HCT116 (cell line): ENCODE data around the gene DPH3. TPM values are rescaled to one million over a fixed set of nuclear protein-coding genes. Genes with fewer than 3 reads are reported as not detected.

Source experiments
- ATAC-seq: fragments of 200-7000 bp; cut with Tn5 transposase; 2 replicates; pipeline ENCODE4 v1.9.1; 2020; ENCODE audit warnings: mild to moderate bottlenecking, moderate library complexity
- BruUV-seq: library from RNA; stranded (reverse); fragments of 400-500 nt; replicated peaks from 2 replicates; lab custom pipeline; 2021; lab: Mats Ljungman, UMichigan
- CTCF ChIA-PET: fragments of 300-600 bp; sonication (Branson Sonifier 250); formaldehyde crosslinking; loops from one replicate; lab custom pipeline; 2021; ENCODE audit warnings: antibody characterized with exemption; lab: Charles Lee
- POLR2A ChIA-PET: fragments of 300-600, 350-600 bp; sonication (Branson Sonifier 250); formaldehyde crosslinking; loops from one replicate; lab custom pipeline; 2021; ENCODE audit warnings: antibody characterized with exemption; lab: Charles Lee
- RAD21 ChIA-PET, 2 experiments: fragments of 300-600 bp; sonication (Branson Sonifier 250); formaldehyde crosslinking; loops; one replicate each; lab custom pipeline; 2023; ENCODE audit warnings: low total read pairs in 2 of 2; ENCODE audit not compliant: uncharacterized antibody in 2 of 2, unreplicated experiment in 2 of 2, low non-redundant PET in 1 of 2; lab: Charles Lee
- DNase-seq: peaks from one replicate; pipeline ENCODE4 v3.0.0-alpha.2; 2010; ENCODE audit warnings: low read depth, low spot score
- H2AFZ ChIP-seq: fragments of 200-600 bp; shearing (Covaris generic), sonication (generic); 2 replicates; pipeline ENCODE4 v1.6.1; 2017; ENCODE audit warnings: low read depth, mixed run types, mixed read lengths, antibody characterized with exemption, low read length; ENCODE audit not compliant: poor library complexity, severe bottlenecking
- H3K27ac ChIP-seq: 2 replicates; pipeline ENCODE4 v1.5.1; 2012; ENCODE audit warnings: low read depth, low read length
- H3K27me3 ChIP-seq: fragments of 200-600 bp; sonication (generic); 2 replicates; pipeline ENCODE4 v1.6.1; 2016; ENCODE audit warnings: mixed run types, low read length, mixed read lengths; ENCODE audit not compliant: insufficient read depth
- H3K36me3 ChIP-seq, 2 experiments: fragments of 200-500 bp in 1 of 2; fragments of 200-600 bp in 1 of 2; sonication (Bioruptor generic) in 1 of 2; sonication (generic) in 1 of 2; 2 replicates each; pipeline versions ENCODE4 v1.5.1 to v1.6.1; 2014 to 2016; ENCODE audit warnings: low read length in 2 of 2, inconsistent platforms in 1 of 2, mixed read lengths in 1 of 2, mixed run types in 1 of 2; ENCODE audit not compliant: insufficient read depth in 2 of 2, control insufficient read depth in 1 of 2
- H3K4me1 ChIP-seq, 2 experiments: fragments of 200-600 bp in 1 of 2; sonication (generic) in 1 of 2; 2 replicates each; pipeline versions ENCODE4 v1.5.1 to v1.6.1; 2012 to 2017; ENCODE audit warnings: low read length in 2 of 2, inconsistent platforms in 1 of 2, mild to moderate bottlenecking in 1 of 2, mixed read lengths in 1 of 2, mixed run types in 1 of 2, moderate library complexity in 1 of 2; ENCODE audit not compliant: insufficient read depth in 2 of 2, control insufficient read depth in 1 of 2
- H3K4me2 ChIP-seq: fragments of 200-600 bp; sonication (generic); 2 replicates; pipeline ENCODE4 v1.6.1; 2017; ENCODE audit warnings: mixed run types, low read length, mixed read lengths
- H3K4me3 ChIP-seq, 2 experiments: fragments of 200-600 bp in 1 of 2; sonication (generic) in 1 of 2; replicated peaks in 1 of 2; 2 replicates each; pipeline ENCODE4 v1.5.1; 2011 to 2016; ENCODE audit warnings: low read length in 2 of 2, control low read depth in 1 of 2, low read depth in 1 of 2, mild to moderate bottlenecking in 1 of 2, mixed read lengths in 1 of 2, mixed run types in 1 of 2
- H3K79me2 ChIP-seq: fragments of 200-600 bp; sonication (generic); 2 replicates; pipeline ENCODE4 v1.6.1; 2017; ENCODE audit warnings: mild to moderate bottlenecking, mixed run types, low read length, moderate library complexity, mixed read lengths; ENCODE audit not compliant: insufficient read depth
- H3K9ac ChIP-seq: fragments of 200-600 bp; sonication (generic); 2 replicates; pipeline ENCODE4 v1.6.1; 2016; ENCODE audit warnings: low read length, mixed read lengths
- H3K9me2 ChIP-seq: fragments of 200-600 bp; sonication (generic), shearing (Covaris generic); 2 replicates; pipeline ENCODE4 v1.6.1; 2017; ENCODE audit warnings: mixed run types, mild to moderate bottlenecking, moderate library complexity; ENCODE audit not compliant: insufficient read depth
- H3K9me3 ChIP-seq, 2 experiments: fragments of 200-500 bp in 1 of 2; fragments of 200-600 bp in 1 of 2; sonication (Bioruptor generic) in 1 of 2; sonication (generic) in 1 of 2; 2 replicates each; pipeline ENCODE4 v1.6.1; 2014 to 2017; ENCODE audit warnings: low read length in 2 of 2, mixed read lengths in 2 of 2, inconsistent platforms in 1 of 2, low read depth in 1 of 2, mild to moderate bottlenecking in 1 of 2, mixed run types in 1 of 2, moderate library complexity in 1 of 2; ENCODE audit not compliant: control insufficient read depth in 1 of 2, insufficient read depth in 1 of 2
- H4K20me1 ChIP-seq: fragments of 200-600 bp; sonication (generic), shearing (Covaris generic); 2 replicates; pipeline ENCODE4 v1.6.1; 2017; ENCODE audit warnings: mixed run types, mild to moderate bottlenecking, moderate library complexity; ENCODE audit not compliant: insufficient read depth
- ATF3 ChIP-seq: IDR thresholded peaks from 2 replicates; pipeline ENCODE4 v1.6.1; 2012
- CBX3 ChIP-seq: IDR thresholded peaks from 2 replicates; pipeline ENCODE4 v1.6.1; 2012; ENCODE audit warnings: low read depth
- CEBPB ChIP-seq: IDR thresholded peaks from 2 replicates; pipeline ENCODE4 v1.6.1; 2012; ENCODE audit warnings: low read depth
- CTCF ChIP-seq, 3 experiments: fragments of 200-600 bp in 1 of 3; sonication (generic) in 1 of 3; IDR thresholded peaks in 2 of 3; conservative IDR thresholded peaks in 1 of 3; 2 replicates each; pipeline ENCODE4 v1.5.1; 2012 to 2017; ENCODE audit warnings: low read depth in 2 of 3, low read length in 2 of 3, antibody characterized with exemption in 1 of 3, borderline replicate concordance in 1 of 3, control low read depth in 1 of 3, mild to moderate bottlenecking in 1 of 3, mixed read lengths in 1 of 3, mixed run types in 1 of 3, moderate library complexity in 1 of 3; ENCODE audit not compliant: insufficient read depth in 1 of 3
- EGR1 ChIP-seq: IDR thresholded peaks from 2 replicates; pipeline ENCODE4 v1.6.1; 2012; ENCODE audit warnings: low read depth
- ELF1 ChIP-seq: IDR thresholded peaks from 2 replicates; pipeline ENCODE4 v1.6.1; 2012; ENCODE audit warnings: low read depth, borderline replicate concordance
- EZH2 ChIP-seq: fragments of 200-600 bp; sonication (generic); IDR thresholded peaks from 2 replicates; pipeline ENCODE4 v1.6.1; 2017; ENCODE audit warnings: antibody characterized with exemption, mixed run types
- EZH2phosphoT487 ChIP-seq: fragments of 200-600 bp; IDR thresholded peaks from 2 replicates; pipeline ENCODE4 v1.6.1; 2018; ENCODE audit warnings: antibody characterized with exemption, borderline replicate concordance
- FOSL1 ChIP-seq: IDR thresholded peaks from 2 replicates; pipeline ENCODE4 v1.6.1; 2012; ENCODE audit warnings: low read depth
- JUND ChIP-seq: IDR thresholded peaks from 2 replicates; pipeline ENCODE4 v1.6.1; 2012
- MAX ChIP-seq: IDR thresholded peaks from 2 replicates; pipeline ENCODE4 v1.6.1; 2012
- POLR2A ChIP-seq: IDR thresholded peaks from 2 replicates; pipeline ENCODE4 v1.7.0; 2011; ENCODE audit warnings: borderline replicate concordance; ENCODE audit not compliant: insufficient read depth, insufficient read length; ENCODE audit errors: extremely low read depth
- POLR2AphosphoS5 ChIP-seq: IDR thresholded peaks from 2 replicates; pipeline ENCODE4 v1.6.1; 2011; ENCODE audit warnings: mild to moderate bottlenecking, low read depth, low read length, moderate library complexity
- RAD21 ChIP-seq: IDR thresholded peaks from 2 replicates; pipeline ENCODE4 v1.6.1; 2012; ENCODE audit warnings: low read depth, mild to moderate bottlenecking
- SP1 ChIP-seq: IDR thresholded peaks from 2 replicates; pipeline ENCODE4 v1.6.1; 2012; ENCODE audit warnings: low read depth
- TCF7L2 ChIP-seq: IDR thresholded peaks from 2 replicates; pipeline ENCODE4 v1.7.0; 2011; ENCODE audit warnings: borderline replicate concordance, inconsistent platforms; ENCODE audit not compliant: insufficient read depth, insufficient read length; ENCODE audit errors: extremely low read depth
- YY1 ChIP-seq: IDR thresholded peaks from 2 replicates; pipeline ENCODE4 v1.6.1; 2011; ENCODE audit warnings: low read length, low read depth, moderate library complexity, mild to moderate bottlenecking; ENCODE audit not compliant: insufficient replicate concordance; ENCODE audit errors: extremely low read depth
- ZBTB33 ChIP-seq: IDR thresholded peaks from 2 replicates; pipeline ENCODE4 v1.6.1; 2011; ENCODE audit warnings: mild to moderate bottlenecking, low read length, moderate library complexity; ENCODE audit not compliant: insufficient replicate concordance; ENCODE audit errors: extremely low read depth
- ZFX ChIP-seq: fragments of 450-650 bp; IDR thresholded peaks from 2 replicates; pipeline ENCODE4 v1.6.1; 2017
- intact Hi-C: fragments of 100-400 bp; cut with micrococcal nuclease; formaldehyde crosslinking; loops from 2 replicates; pipeline ENCODE4 v1.10.0; 2022
- total RNA-seq: library from RNA; stranded (reverse); gene quantifications from one replicate; pipeline ENCODE4 v1.2.1, GENCODE V29; 2021; ENCODE audit not compliant: unreplicated experiment

The DPH3 gene
- total RNA-seq, 1 experiment from 2014 or later = 13.8 TPM

GRCh38 chr3:16243706-16244490 is 20.8 kb downstream of the DPH3 start (continued):
- TF ChIP-seq CBX3 = no peak
- TF ChIP-seq ZBTB33 = no peak
- no peak for TF ChIP-seq ATF3
- no peak for TF ChIP-seq FOSL1
- no peak for TF ChIP-seq ZFX
- TF ChIP-seq YY1 = no peak
- TF ChIP-seq, all 23 proteins: peak for 0

- DNase-seq = no peak
- no peaks in the 10 kb centered on the region for H3K9me3 ChIP-seq
- no peaks in the 10 kb centered on the region for H4K20me1 ChIP-seq
- H3K4me3 ChIP-seq = no peak overlapping the region
- H3K36me3 ChIP-seq = no peaks in the 10 kb centered on the region
- intact Hi-C loops = no loop called here
- no peak overlapping the region for H3K27ac ChIP-seq
- H3K9me2 ChIP-seq = no peaks in the 10 kb centered on the region
- peaks cover 0 to 20% of the 10 kb centered on the region in 2 experiments; a peak in 2 of 4 replicates for H3K4me1 ChIP-seq
- POLR2A ChIA-PET = no interaction called here
- no peaks in the 10 kb centered on the region for H3K27me3 ChIP-seq
- CTCF ChIA-PET = no interaction called here
- RAD21 ChIA-PET = no interaction called here
- H3K9ac ChIP-seq = no peak overlapping the region
- TF ChIP-seq SP1 (no peak), ZFX (no peak), EGR1 (no peak), POLR2AphosphoS5 (no peak), TCF7L2 (no peak), EZH2 (no peak), EZH2phosphoT487 (no peak), ATF3 (no peak), CTCF (IDR thresholded peaks at IDR 0.05 in 2 of 3, conservative IDR thresholded peaks at IDR 0.05 in 1 of 3; ENCODE audit: borderline replicate concordance in 1 of 3, insufficient read depth in 1 of 3, low read depth in 2 of 3, low read length in 2 of 3) (no peak), ELF1 (no peak), CEBPB (no peak), JUND (no peak), FOSL1 (no peak), YY1 (no peak), MAX (no peak), RAD21 (no peak), POLR2A (no peak)
- no peak for ATAC-seq
- H2AFZ ChIP-seq = no peak overlapping the region
- H3K4me2 ChIP-seq = no peak overlapping the region
- no TSS peak for BruUV-seq
- H3K79me2 ChIP-seq = no peaks in the 10 kb centered on the region
These were observed 22.6 kb downstream of the DPH3 start for GRCh38 chr3:16242177-16242576.
